Dermis blood vessel endothelial cell (primary cell): ENCODE measurements around the gene NRXN3. TPM values are rescaled to one million over a fixed set of nuclear protein-coding genes. Genes with fewer than 3 reads are reported as not detected.

ENCODE experiments used
- DNase-seq: peaks from one replicate; pipeline ENCODE4 v3.0.0; 2010
- total RNA-seq: library from RNA; depleted of rRNA; stranded (reverse); fragments of >200 nt; gene quantifications from 2 replicates; pipeline ENCODE4 v1.2.3, GENCODE V29; 2014

The NRXN3 gene
- total RNA-seq, 1 donor from 2014 or later: under 0.01 TPM

DNA sequence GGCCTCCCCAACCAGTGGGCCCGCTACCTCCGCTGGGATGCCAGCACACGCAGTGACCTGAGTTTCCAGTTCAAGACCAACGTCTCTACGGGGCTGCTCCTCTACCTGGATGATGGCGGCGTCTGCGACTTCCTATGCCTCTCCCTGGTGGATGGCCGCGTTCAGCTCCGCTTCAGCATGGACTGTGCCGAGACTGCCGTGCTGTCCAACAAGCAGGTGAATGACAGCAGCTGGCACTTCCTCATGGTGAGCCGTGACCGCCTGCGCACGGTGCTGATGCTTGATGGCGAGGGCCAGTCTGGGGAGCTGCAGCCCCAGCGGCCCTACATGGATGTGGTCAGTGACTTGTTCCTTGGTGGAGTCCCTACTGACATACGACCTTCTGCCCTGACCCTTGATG lies 73.0 kb downstream of the NRXN3 start:
- DNase-seq: no peak

DNA sequence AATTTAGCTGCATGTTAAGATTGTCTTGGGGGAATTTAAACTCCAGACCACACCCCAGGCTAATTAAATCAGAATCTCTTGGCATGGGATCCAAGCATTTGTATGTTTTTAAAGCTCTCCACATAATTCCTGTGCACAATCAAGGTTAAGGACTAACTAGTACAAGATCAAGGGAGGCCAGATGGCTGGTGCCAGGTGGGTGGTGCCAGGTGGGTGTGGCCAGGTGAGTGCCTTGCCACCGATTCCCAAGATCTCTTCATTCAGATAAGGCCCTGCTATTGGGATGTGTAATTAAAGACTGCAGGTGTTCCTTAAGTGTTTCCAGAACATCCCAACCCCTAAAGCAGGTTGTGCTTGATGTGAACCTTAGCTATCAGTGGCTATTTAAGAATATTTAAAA lies 75.1 kb downstream of the NRXN3 start:
- DNase-seq: no peak

DNA sequence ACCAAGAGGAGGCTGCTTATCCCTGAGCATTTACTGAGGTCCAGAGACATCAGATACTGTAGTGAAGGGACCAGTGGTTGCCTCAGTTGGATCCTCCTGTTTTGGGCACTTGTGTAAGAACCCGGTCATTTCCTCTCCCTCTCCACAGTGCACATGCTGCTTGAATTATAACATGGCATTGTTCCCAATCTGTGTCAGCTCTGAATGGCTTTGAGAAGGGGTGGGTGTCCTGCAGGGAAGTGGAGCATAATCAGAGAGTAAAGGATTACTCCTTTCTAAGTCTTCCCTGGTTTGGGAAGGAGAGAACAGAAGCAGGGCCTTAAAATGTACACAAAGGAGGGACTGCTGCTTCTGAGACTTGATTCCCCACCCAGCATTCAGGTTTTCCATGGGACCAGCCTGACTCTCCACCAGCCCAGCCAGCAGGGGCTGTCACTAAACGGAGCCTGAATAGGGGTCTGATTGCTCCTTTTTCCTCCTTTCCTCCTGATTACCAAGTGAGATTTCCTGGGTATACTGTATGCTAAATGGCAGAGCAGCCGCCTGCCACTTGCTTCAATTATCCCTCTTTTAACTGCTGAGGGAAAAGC lies 78.4 kb downstream of the NRXN3 start:
- no peak for DNase-seq

DNA sequence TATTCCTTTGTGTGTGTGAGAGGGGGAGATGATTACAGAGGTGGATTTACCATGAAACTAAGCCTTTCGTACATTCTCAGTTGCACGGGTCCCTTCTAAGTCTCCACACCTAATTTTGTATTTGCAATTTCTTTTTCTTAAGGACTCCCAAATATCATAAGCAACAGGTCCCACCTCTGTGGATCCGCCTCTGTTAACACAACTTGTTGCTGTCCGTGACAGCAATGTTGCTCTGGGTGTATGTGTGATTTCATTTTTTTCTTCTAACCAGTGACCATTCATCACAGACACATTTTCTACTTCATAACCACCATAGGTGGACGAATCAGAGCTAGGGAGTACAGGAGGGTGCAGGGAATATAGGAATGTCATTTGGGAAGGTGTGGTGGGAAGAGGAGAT lies 81.1 kb downstream of the NRXN3 start:
- no peak for DNase-seq

DNA sequence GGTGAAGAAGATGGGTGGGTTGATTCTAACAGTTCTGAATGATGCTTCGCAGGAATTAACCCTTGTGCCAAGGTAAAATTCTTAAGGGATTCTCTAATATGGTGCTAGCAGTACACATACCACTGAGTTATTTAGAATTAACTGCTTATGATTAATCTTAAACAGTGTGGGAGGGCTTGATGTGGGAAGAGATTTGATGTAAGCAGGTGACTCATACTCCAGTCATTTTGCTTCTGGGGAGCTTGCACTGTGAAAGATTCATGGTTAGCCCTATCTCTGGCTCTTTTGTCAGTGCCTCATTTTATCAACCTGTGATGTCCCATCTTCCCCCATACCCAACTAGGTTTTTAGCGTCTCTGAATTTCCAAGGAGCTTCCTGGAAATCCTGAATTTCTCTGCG lies 83.8 kb downstream of the NRXN3 start:
- no peak for DNase-seq

DNA sequence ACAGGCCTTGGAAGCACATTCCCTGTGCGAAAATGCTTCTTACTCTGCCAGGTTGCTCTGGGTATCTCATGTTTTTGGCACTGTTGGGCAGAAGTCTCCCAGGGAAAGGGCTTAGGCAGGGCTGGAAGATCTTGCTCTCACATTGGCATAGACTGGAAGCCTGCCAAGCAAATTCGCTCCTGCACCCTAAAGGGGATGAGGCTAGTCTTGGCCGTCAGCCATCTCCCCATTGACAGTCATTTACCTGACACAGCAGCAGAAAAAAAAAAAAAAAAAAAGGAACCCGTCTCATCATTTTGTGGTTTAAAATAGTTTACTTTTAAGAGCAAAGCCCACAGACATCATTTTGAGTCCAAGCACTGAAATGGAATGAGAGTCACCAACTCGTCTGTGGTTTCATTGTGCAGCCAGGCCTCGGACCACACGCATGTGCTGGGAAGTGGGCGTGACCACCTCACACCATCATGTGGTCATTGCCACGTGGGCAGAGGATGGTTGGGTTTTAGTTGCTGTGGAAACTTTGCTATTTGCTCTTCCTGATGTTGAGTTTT lies 84.8 kb downstream of the NRXN3 start:
- no peak for DNase-seq

DNA sequence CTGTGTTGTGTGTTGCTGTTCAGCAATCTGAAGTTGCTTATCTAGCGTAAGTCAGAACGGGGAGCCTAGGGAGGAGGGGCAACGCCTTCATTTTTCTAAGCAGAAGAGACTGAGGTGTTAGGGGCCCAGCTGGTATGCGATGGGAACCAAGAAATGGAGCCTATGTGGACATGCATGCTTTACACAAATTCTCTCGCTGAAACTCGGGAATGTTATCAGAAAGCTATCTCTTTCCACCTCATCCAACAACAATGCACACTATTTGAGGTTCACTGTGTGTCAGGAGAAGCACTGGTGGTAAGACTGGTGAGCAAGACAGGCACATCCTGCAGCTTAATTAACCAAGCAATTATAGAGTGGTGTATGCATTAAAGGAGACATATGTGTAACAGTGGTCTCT lies 89.7 kb downstream of the NRXN3 start:
- DNase-seq: no peak

DNA sequence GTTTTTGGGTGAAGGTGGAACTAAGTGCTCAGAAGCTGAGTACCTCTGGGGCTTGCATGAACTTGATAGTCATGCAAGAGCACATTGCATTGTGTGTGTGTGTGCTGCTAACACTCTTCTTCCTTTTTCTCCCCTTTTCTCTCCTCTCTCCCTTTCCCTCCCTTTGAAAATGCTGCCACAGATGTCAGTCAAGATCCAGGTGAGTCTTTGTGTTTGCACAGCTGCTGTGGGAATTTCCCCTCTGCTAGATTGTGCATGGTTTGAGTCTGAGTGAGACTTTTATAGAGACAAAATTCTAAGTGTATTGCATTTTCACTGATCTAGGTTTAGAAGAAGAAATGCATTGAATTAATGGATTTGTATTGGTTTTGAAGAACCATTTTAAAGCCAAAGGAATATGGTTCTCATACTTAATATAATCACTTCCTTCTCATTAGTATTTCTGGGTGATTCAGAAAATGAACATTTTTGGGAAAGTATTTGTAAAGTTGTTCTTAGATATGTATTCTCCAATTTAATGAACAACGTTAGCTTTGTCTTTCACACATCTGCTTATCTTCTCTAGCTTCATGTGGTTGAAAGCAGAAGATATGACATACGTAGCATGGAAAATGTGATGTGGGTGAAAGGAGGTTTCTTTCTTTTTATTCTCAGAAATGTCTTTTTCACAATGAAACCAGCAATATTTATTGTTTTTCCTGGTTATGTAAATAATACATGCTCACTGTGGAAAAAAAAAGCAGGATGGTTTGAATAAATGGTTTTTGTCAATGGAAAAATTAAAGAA lies 108.5 kb downstream of the NRXN3 start:
- DNase-seq: no peak

DNA sequence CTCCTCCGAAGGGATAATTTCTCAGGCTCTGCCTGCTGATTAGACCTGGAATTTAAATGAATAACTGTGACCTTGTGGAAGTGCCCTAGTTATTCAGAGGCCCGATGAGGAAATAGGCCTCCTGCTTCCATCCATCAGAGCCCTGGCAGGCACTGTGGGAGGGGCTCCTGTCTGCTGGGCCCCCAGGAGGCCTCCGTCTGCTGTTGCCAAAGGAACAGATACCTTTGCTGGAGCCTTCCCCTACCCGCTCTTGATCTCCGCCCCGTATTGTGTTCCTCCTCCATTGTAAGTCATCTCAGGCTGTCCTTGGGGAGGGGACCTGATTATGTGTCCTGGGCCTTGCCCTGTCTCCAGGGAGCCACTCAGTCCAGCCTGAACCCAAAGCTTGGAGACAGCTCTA lies 112.3 kb downstream of the NRXN3 start:
- DNase-seq: no peak

DNA sequence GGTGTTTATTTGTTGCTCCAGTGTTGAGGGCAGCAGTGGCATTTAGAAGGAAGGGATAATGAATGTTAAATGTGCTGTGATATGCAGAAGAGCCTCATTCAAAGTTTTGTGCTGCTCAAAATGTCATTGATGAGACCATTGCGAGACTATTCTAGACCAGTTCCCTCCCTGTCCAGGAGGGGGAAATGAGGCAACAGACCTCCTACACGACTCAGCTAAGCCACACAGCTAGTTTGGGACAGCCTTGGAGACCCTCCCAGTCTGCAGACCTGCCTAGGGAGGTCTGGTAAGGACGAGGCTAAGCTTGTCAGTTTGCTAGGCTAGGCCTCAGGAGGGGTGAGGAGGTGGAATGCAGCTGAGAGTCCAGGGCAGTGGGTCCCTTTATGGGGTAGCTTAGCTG lies 116.0 kb downstream of the NRXN3 start:
- no peak for DNase-seq

DNA sequence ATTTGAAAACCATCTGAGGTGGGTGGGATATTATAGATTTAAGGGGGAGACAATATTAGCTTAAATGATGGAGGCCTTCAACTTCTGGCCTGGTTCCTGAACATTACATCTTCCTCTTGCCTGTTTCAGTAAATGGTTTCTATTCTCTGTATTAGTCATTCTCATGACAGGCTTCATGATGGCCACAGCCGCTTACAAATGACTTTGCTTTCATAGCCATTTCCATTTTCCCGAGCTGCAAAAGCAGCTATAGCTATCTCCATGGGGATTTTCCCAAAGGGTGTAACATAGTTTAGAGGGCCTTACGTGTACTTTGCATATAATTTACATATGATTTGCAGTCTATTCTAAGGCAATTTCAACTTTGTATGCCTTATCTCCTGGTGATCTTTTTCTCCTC lies 121.8 kb downstream of the NRXN3 start:
- no peak for DNase-seq

DNA sequence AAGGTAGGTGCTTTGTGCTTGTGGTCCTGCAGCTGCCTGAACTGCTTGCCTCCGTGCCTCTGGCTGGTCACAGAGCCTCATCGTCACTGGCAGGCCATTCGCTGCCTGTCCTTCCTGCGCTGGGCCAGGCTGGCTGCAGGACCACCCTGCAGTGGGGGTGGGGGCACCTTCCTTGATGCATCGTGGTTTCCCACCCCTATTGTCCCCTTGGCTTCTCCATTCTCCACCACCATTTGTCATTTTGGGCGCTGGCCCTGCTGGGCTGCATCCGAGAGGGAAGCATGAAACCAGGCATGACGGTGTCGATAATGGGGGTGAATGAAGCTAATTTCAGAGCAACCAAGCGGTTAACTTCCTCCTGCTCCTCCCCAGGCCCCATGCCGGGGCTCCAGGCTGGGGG lies 127.7 kb downstream of the NRXN3 start:
- DNase-seq: no peak

DNA sequence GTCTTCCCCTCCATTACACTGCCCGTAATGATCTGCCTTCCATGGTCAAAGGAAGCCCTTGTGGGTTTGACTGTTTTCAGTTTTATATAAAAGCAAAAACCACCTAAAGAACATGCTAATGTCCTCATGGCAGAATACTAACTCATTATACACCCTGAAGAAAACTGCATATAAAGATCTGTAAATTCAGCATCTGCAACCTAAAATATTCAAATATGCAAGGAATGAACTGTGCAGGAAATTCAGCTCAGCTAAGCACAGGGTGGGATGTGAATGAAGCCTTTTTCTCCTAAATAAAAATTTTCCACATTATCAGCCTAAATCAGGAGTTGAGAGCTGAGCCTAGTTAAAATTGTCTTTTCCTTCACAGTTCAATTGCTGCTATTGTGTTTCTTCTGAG lies 128.1 kb downstream of the NRXN3 start:
- DNase-seq: no peak

DNA sequence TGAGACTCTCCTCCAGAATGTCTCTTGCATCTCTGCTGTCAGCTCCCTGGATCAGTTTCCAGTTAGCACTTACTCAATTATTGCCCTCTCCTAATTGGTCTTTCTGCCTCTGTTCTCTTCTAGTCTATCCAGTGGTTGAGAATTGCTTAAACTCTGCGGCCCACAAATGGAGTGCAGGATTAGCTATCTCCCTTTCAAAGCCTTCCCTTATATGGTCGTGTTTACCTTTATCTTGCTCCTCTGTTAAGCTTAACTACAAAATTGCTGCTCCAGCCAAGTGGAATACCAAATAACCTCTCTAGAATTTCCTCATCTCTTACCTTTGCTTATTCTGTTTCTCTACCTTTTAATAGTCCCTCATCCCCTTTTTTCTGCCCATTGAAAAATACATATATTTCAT lies 132.7 kb downstream of the NRXN3 start:
- DNase-seq: no peak

DNA sequence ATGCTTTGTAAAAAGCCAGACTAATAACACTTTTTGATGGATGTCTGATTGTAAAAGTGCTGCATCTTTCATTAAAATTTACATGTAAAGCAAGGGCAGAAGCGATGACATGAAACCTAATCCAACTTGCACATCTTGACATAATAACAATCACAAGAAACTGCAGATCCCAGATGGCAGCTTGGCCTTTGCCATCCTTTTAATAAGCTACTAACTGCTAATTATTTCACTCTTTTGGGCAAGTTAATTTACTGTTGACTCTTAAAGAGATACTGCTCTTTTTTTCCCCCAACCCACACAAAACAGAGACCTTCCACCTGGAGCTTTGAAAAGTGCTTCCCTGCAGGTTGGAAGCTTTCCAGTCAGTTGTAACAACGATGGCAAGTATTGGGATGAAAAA lies 137.5 kb downstream of the NRXN3 start:
- DNase-seq: no peak

DNA sequence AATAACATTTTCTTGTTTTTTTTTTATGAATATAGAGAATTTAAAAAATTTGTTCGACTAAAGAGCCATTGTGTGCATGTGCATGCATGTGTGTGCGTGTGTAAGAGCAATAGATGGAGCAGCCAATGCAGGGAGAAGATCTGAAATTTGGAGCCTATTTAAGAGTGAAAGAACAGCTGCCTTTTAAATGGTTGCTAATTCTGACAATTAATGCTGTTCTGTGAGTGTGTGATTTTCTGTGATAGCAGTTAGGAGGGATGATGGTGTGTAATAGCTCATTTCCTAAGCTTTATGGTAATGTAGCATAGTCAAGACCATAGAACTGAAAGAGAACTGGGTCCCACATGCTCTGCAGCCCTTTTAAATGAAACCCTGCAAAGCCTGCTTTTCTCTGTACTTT lies 137.9 kb downstream of the NRXN3 start:
- DNase-seq: no peak

DNA sequence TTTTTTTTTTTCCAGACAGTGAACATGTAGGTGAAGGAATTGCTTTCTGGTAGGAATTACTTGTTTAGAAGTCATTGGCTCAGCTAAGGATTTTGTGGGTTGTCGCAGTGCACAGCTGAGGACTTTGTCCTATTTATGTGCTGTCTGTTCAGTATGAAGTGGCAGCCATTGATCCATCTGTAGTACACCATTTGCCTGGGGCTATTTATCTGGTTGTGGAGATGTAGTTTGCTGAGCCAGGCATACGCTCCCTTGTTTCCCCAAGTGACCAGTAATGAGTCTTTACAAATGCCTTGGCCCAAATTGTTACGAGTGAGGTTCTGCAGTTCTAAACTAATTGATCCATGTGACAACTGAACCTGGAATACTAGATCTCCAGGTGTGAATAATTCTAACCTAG lies 140.1 kb downstream of the NRXN3 start:
- DNase-seq: no peak

DNA sequence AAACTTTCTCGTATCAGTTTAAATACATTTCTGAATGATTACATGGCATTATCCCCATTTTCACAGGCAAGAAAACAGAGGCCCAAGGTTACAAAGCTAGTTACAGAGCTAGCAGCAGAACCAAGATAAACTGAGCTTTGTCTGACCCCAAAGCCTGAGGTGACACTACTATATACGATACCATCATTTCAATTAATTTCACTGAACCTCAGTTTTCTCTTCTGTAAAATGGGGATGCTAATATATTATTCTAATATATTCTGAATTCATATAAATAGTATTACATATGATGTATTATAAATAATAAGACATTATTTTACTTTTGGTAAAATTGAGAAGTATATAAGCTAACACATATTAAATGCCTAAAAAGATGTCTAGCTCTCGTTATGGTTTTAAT lies 143.3 kb downstream of the NRXN3 start:
- no peak for DNase-seq

DNA sequence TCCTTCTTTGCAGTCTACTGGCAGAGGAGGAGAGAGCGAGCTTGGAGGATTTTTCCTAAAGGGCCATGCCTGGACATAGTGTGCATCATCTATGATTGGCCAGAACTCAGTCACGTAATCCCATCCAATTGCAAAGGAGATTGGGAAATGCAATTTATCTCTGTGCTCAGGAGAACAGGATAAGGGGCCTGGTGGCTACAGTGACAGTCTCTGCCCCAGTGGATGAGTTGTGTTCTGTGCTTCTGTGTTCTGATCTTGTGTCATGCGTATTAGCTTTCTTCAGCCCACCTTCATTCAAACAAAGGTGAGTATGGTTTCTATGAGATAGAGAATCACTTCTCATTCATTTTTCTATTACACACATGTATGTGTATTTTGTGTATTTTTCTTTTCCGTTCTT lies 144.3 kb downstream of the NRXN3 start:
- DNase-seq: no peak

DNA sequence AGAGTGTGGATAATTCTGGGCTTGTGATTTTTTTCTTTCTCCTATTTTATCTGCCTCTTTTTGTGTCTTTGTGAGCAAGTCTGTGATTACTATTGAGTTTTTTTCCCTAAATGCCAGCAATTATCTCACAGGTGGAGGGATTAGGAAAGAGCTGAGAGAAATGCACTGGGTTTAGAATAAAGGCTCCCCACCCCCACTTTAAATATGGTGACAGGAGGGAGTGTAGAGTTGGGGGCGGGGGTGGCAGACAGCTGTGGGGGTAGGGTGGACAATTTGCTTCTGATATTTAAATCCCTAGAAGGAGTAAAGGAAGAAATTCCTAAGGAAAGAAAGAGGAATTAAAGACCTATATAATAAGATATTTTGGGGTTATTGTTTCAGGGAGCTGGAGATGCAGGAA lies 145.9 kb downstream of the NRXN3 start:
- no peak for DNase-seq

DNA sequence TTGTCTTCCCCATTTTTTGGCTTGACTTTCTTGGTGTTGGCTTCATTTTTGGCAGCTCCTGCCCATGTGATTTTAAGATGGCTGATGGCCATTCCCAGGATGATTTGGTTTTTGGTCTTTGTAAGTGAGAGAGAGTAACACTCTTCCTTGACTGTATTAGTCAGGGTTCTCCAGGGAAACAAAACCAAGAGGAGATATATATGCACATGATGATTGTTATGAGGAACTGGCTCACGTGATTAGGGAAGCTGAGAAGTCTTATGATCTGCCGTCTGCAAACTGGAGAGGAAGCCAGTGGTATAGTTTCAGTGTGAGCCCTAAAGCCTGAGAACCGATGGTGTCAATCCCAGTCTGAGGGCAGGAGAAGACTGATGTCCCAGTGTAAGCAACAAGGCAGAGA lies 146.6 kb downstream of the NRXN3 start:
- no peak for DNase-seq

DNA sequence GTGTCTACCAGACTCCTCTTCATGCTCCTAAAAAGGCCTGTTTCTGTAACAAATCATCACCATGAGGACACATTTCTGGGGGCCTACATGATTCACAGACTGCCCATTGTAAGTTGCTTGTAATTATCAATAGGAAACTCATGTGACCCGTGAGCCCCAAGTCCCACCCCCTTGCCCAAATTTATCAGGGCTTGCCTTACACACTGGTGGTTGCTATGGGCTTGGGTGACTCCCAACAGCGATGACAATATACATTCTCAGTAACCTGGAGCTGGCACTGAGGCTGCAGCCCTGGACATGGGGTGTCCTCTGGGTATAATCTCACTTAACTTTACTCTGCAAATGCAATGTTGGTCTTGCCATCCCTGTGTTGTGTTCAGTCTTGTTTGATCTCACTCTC lies 149.2 kb downstream of the NRXN3 start:
- DNase-seq: no peak

DNA sequence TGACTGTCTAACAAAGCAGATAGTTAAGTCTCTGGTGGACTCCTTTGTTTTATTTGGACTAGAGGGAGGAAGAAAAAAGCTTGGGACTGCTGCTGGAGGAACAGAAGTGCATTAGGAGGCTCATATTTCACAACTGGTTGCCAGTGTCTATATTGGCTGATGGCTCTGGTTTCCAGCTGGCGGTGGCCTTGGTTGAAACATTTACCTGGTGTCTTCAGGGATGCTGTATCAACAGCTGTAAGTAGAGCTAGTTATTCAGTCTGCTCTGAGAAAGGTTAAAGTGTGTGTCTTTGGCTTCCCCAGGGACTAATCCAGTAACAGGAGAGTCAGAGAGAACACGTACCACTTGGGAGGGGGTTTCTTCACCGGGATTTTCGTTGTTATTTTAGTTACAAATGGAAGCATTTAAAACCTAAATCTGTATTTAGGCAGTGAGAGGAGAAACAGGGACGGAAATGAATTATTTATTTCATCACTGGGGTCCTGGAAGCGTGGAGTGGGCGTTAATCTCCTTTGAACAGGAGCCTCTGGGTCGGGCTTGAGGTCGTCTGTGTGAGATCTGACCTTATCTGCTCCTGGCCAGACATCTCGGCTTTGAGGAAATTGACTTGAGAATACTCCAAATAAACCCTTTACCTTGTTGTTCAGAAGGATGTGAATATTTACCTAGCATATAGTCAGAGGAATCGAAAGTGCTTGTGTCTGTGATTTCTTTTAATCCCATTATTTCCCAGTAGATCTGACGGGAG lies 149.9 kb downstream of the NRXN3 start:
- DNase-seq: no peak

DNA sequence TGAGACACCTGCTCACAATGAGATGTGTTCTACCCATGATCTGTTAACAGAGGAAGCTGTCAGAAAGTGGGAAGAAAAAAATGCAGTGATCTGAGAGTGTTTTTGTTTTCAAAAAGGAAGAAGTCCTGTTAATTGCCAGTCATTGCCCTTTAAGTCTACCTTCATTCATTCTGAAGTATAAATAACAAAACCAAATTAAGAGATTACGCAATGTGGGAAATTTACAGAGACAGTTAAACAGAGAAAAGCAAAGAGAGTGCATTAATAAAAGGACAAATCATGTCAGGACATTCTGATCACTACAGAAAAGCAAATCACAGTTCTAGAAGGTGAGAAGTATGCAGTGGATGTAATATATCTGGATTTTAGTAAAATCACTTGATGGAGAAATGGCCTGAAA lies 154.2 kb downstream of the NRXN3 start:
- no peak for DNase-seq
